Right lung (tissue), 5 donors: ENCODE data around the gene HMCES. TPM values are rescaled to one million over a fixed set of nuclear protein-coding genes. Genes with fewer than 3 reads are reported as not detected.
"Not testable (repeated sequence)": the region's sequence is repeated elsewhere in the genome, so short reads cannot be mapped to it uniquely, and the experiment has no call there.

ENCODE experiments used
- DNase-seq, 2 donors: peaks; one replicate each; pipeline ENCODE4 v3.0.0-alpha.2; 2013
- polyA plus RNA-seq, 5 donors: library from polyadenylated mRNA; unstranded; fragments of 120-200 nt; gene quantifications; one replicate each; pipeline versions ENCODE4 v1.2.1 to v1.2.3, GENCODE V29; 2013; ENCODE audit warnings: inconsistent platforms in 1 of 5, low replicate concordance in 1 of 5; ENCODE audit not compliant: insufficient read length in 5 of 5, insufficient read depth in 1 of 5

The HMCES gene
- polyA plus RNA-seq, 5 donors, result 40.7 to 45.7 (median 43.4) TPM

- DNase-seq, result no peak
Observed at GRCh38 chr3:129345281-129345680, 66.6 kb downstream of the HMCES start.

DNA sequence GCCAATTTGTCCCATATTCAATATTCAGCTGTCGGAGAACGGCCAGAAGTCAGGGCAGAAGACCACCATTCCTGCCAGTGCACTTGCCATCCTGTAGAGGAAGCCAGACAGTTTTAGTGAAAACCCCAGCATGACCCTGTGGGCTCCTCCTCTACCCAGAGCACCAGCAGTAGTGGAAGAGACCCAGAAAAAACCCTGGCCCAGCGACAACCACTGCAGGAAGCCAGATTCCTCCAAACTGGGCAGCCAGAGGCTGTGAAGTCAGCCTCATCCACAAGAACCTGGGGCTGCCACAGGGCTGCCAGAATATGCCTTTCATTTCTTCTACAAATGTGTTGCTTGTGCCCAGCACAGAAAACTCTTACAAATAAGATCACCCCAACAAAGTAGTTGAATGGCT is 67.3 kb downstream of the HMCES start:
- no peak for DNase-seq

GRCh38 chr3:129346695-129347457 is 68.2 kb downstream of the HMCES start:
- no peak for DNase-seq

DNA sequence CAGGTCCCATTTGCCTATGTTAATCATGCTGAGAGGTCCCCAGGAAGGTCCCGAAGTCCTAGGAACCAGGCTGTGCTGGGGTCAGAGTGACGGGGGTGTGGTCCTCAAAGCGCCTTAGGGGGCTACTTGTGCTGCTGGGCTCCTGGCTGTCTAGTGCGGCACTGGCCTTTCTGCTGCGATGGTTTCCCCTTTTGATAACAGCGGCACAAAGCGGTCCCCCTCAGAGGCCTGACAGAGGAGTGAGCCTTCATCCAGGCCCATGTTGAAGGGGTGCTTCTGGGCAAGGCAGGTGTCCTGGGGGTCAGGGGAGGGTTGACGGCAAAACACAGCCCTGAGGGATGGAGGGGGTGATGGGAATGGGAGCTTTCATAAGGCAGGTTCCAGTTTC is 68.8 kb downstream of the HMCES start:
- no peak for DNase-seq

DNA sequence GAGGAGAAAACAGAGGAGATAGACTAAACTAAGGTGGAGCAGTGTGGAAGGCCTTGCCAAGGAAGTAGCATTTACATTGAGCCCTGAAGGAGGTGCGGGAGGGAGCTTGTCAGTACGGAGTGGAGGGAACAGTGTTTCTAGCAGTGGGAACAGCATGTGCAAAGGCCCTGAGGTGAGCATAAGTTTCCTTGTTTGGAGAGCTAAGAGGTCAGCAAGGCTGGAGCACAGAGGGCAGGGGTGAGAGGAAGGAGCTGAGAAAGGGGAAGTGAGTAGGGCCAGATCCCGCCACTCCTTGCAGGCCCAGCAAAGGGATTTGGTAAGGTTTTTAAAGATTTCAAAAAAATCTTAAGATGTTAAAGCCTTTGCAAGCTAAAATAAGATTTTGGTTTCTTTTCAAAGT is 70.1 kb downstream of the HMCES start:
- DNase-seq, result no peak

DNA sequence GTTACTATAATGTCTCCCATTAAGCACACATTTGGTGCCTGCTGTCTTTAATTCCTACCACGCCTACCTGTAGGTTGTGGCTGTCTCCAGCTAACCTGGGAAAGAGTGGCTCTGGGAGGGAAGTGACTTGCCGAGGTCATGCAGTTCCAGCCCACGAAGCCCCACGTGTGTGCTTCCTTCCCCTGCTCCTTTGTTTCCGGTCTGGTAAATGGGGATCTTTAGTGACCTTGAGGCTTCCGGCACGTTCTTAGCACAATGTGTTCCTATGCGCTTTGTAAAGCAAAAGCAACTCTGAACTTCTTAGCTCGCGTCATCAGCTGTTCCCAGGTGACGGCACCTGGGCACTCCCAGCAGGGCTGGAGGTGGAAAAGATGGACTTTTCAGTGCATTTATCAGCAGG is 70.5 kb downstream of the HMCES start:
- DNase-seq, result not testable (repeated sequence)

GRCh38 chr3:129349791-129350190 is 71.1 kb downstream of the HMCES start:
- no peak for DNase-seq

DNA sequence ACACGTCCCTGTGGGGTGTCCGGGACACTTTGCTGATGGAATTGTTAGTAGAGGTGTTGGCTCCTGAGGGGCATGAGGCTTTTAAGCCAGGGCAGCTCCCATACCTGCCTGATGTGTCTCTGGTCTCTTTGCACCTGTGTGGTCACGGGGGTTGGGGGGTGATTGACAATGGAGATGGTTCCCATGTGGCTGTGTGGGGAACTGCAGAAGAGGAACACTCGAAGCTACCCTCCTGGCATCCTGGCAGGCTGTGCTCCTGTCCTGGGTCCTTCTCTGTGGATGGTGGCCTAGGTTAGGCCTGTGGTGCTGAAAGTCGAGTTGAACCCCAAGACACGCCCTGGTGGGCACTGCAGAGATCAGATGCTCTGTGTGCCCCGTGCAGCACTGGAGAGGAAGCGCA is 73.4 kb downstream of the HMCES start:
- DNase-seq, result no peak

GRCh38 chr3:129352650-129353588 is 74.2 kb downstream of the HMCES start:
- no peak for DNase-seq

GRCh38 chr3:129353589-129353941 is 74.9 kb downstream of the HMCES start:
- no peak for DNase-seq

Other genes with a start within 250 kb of the HMCES start
- 1 to 10 TPM; 1.7 to 3.3 (median 2.4) TPM for gene GP9, start 218.1 kb upstream of the HMCES start, polyA plus RNA-seq
- gene RAB43, start 157.1 kb upstream of the HMCES start, polyA plus RNA-seq, result 10 to 100 TPM in 1 of 5 donors, 1 to 10 TPM in 4; 5.1 to 12.8 (median 9.3) TPM
- gene ISY1, start 117.8 kb upstream of the HMCES start, polyA plus RNA-seq, result 10 to 100 TPM; 48.5 to 66.6 (median 51.3) TPM
- gene CNBP, start 95.0 kb upstream of the HMCES start, polyA plus RNA-seq, result 100 to 1,000 TPM; 412 to 446 (median 429) TPM
- 100 to 1,000 TPM; 118 to 162 (median 145) TPM for gene COPG1, start 29.3 kb upstream of the HMCES start, polyA plus RNA-seq
- gene EFCAB12, start 149.8 kb downstream of the HMCES start, polyA plus RNA-seq, result 1 to 10 TPM; 1.7 to 6.2 (median 3.9) TPM
- 10 to 100 TPM; 50.9 to 61.9 (median 58.6) TPM for gene MBD4, start 161.1 kb downstream of the HMCES start, polyA plus RNA-seq
- 10 to 100 TPM; 56.3 to 70.9 (median 65.3) TPM for gene IFT122, start 161.4 kb downstream of the HMCES start, polyA plus RNA-seq
- gene RHO, start 249.8 kb downstream of the HMCES start, polyA plus RNA-seq, result under 1 TPM in 3 of 5 donors, not detected in 2; 0.06 to 0.13 (median 0.08) TPM